Right lobe of liver (tissue), 6 donors: ENCODE data around the gene LENG9. TPM values are rescaled to one million over a fixed set of nuclear protein-coding genes. Genes with fewer than 3 reads are reported as not detected.
A peak's percentile ranks its signal among the peaks of the same experiment; 100 is the strongest.

Source experiments
- ATAC-seq, 4 donors: fragments of 200-7000 bp; cut with Tn5 transposase; one replicate each; pipeline ENCODE4 v1.9.1; 2020; ENCODE audit warnings: mild to moderate bottlenecking in 4 of 4, moderate library complexity in 4 of 4
- DNase-seq, 3 donors: peaks; one replicate each; pipeline ENCODE4 v3.0.0-alpha.2; 2020
- H3K27ac ChIP-seq, 3 donors: fragments of 200-600 bp; one replicate each; pipeline ENCODE4 v1.8.0; 2022
- H3K27me3 ChIP-seq, 2 donors: fragments of 200-600 bp; one replicate each; pipeline ENCODE4 v1.8.0; 2022
- H3K36me3 ChIP-seq, 4 donors: fragments of 200-600 bp; sonication (generic) in 1 of 4; one replicate each; pipeline versions ENCODE4 v1.5.1 to v1.8.0; 2017 to 2022; ENCODE audit warnings: control low read depth in 1 of 4
- H3K4me1 ChIP-seq, 4 donors: fragments of 200-600 bp; sonication (generic) in 1 of 4; one replicate each; pipeline versions ENCODE4 v1.5.1 to v1.8.0; 2017 to 2022; ENCODE audit warnings: control low read depth in 1 of 4
- H3K4me3 ChIP-seq, 3 donors: fragments of 200-600 bp; one replicate each; pipeline ENCODE4 v1.8.0; 2022
- H3K9me3 ChIP-seq, 4 donors: fragments of 200-600 bp; sonication (generic) in 1 of 4; one replicate each; pipeline versions ENCODE4 v1.5.1 to v1.8.0; 2017 to 2022; ENCODE audit warnings: control low read depth in 1 of 4
- CTCF ChIP-seq, 4 donors: fragments of 200-600 bp in 3 of 4; fragments of 450-650 bp in 1 of 4; IDR thresholded peaks; one replicate each; pipeline versions ENCODE4 v1.5.1 to v1.8.0; 2016 to 2022; ENCODE audit warnings: antibody characterized with exemption in 4 of 4, mild to moderate bottlenecking in 2 of 4
- POLR2A ChIP-seq: fragments of 450-650 bp; IDR thresholded peaks from one replicate; pipeline ENCODE4 v1.6.1; 2017; ENCODE audit warnings: antibody characterized with exemption, mild to moderate bottlenecking
- WGBS: methylation state at CpG from one replicate; pipeline ENCODE4 v1.1.6; 2018; ENCODE audit warnings: low coverage, low lambda C conversion rate; ENCODE audit not compliant: insufficient coverage; ENCODE audit errors: missing lambda C conversion rate; 5-methylcytosine and 5-hydroxymethylcytosine counted together
- intact Hi-C, 2 donors: fragments of 100-400 bp; cut with DNase I; formaldehyde crosslinking; loops; one replicate each; pipeline versions ENCODE4 v1.11.2 to v1.14.1; 2022
- total RNA-seq, 6 experiments: library from RNA; depleted of rRNA in 2 of 6; stranded (reverse); fragments of >200 nt in 2 of 6; fragmentation: NEBNext Ultra II Directional in 3 of 6; extraction: Animal tissue kit (Norgen Biotek cat#: 25700) in 3 of 6; gene quantifications; one replicate each; pipeline versions ENCODE4 v1.1.0 to v1.2.4, GENCODE V29; 2016 to 2023
- donor health status: DM: no; HTN: yes; CAD: no.
- donor health status: DM: no; HTN: no; CAD: no.
- donor health status: DM: no; HTN: no; CAD: no.
- donor health status: DM: no; HTN: yes; CAD: no.
- donor health status: DM: no; HTN: yes; CAD: no.

LENG9 gene
- total RNA-seq, 6 experiments from 2014 or later = 1.5 to 5.7 (median 3.3) TPM

DNA sequence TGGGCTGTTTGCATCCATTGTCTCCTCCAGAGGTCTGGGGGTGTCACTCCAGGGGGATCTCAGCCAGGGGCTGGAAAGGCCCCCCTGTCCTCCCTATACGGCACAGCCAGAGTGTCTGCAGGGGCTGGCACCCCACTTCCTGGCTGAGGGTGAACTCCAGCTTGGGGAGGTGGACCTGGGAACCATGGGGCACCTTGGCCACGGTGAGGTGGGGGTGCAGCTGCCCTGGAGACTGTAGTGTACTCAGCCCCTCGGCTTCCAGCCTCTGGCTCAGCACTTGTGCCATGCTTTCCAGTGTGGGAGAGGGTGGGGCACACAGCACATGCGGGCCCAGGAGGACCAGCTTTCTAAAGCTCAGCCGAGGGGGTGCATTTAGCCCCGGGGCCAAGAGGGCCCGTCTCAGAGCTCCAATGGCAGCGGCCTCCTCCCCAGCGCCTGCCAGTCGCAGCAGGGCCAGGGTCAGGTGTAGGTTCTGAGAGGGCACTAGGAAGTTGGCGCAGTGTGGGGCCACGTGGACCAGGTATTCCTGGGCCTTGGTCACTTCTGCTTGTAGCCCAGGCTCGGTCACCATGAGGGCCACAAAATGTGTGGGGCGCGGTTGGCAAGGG is 1.4 kb downstream of the LENG9 start:
- ATAC-seq = no peak
- intact Hi-C loops = no loop called here
- DNase-seq = peak in 1 of 3 donors; percentile 63
- no peaks in the 10 kb centered on the region for H3K9me3 ChIP-seq
- 20% methylated on average over 1 of the region's 15 CpGs for WGBS
- H3K36me3 ChIP-seq = peaks cover 16 to 49% (median 28%) of the 10 kb centered on the region in 4 donors
- peak overlapping the region; percentile 42 to 72 (median 66) for H3K4me3 ChIP-seq
- TF ChIP-seq CTCF (IDR thresholded peaks at IDR 0.05) (no peak), POLR2A (no peak)
- no peaks in the 10 kb centered on the region for H3K27me3 ChIP-seq
- peak overlapping the region in 2 of 3 donors; percentile 91 to 95 for H3K27ac ChIP-seq
- peaks cover 0 to 12% (median 5%) of the 10 kb centered on the region in 4 donors for H3K4me1 ChIP-seq

- Histone ChIP-seq H3K9me3 (no peaks in the 10 kb centered on the region), H3K27me3 (no peaks in the 10 kb centered on the region), H3K4me3 (no peak overlapping the region), H3K27ac (no peak overlapping the region), H3K4me1 (peaks cover 0 to 12% (median 5%) of the 10 kb centered on the region in 4 donors), H3K36me3 (peaks cover 16 to 54% (median 31%) of the 10 kb centered on the region in 4 donors)
- TF ChIP-seq POLR2A (no peak), CTCF (IDR thresholded peaks at IDR 0.05) (no peak)
- ATAC-seq (no peak), DNase-seq (no peak)
- WGBS = 63% methylated on average over 3 of the region's 3 CpGs
- intact Hi-C loops = no loop called here
These were observed 2.0 kb downstream of the LENG9 start for GRCh38 chr19:54461613-54462012.

DNA sequence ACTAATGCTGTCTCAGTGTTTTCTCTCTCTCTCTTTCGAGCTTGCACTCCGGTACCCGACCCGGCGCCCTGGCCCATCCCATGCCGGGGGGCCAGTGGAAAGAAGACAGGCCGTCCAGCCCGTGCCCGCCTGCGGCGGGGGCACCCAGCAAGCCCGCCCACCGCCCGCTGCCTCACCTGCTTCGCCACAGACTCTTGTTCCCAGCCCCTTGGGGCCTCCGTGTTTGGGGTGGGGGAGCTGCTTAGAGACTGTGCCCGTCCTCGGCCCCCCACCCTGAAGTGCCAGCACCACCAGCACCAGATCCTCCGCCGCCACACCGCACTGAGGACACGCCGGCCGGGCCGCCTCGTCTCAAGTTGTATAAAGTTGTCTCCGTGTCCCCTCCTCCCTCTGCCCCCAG is 2.4 kb downstream of the LENG9 start:
- no peak overlapping the region for H3K27ac ChIP-seq
- no peaks in the 10 kb centered on the region for H3K9me3 ChIP-seq
- TF ChIP-seq POLR2A (no peak), CTCF (IDR thresholded peaks at IDR 0.05) (no peak)
- peaks cover 19 to 59% (median 33%) of the 10 kb centered on the region in 4 donors for H3K36me3 ChIP-seq
- H3K4me1 ChIP-seq = peaks cover 0 to 12% (median 5%) of the 10 kb centered on the region in 4 donors
- intact Hi-C loops = no loop called here
- 71% methylated on average over 9 of the region's 27 CpGs for WGBS
- H3K27me3 ChIP-seq = no peaks in the 10 kb centered on the region
- DNase-seq (no peak), ATAC-seq (no peak)
- no peak overlapping the region for H3K4me3 ChIP-seq

- peaks cover 0 to 12% (median 5%) of the 10 kb centered on the region in 4 donors for H3K4me1 ChIP-seq
- intact Hi-C loops = no loop called here
- no peaks in the 10 kb centered on the region for H3K9me3 ChIP-seq
- no peak for TF ChIP-seq POLR2A
- no peak for TF ChIP-seq CTCF (IDR thresholded peaks at IDR 0.05)
- DNase-seq = no peak
- no peak overlapping the region for H3K27ac ChIP-seq
- H3K36me3 ChIP-seq = peaks cover 20 to 66% (median 39%) of the 10 kb centered on the region in 4 donors
- no peaks in the 10 kb centered on the region for H3K27me3 ChIP-seq
- no peak overlapping the region for H3K4me3 ChIP-seq
- no peak for ATAC-seq
- 70% methylated on average over 8 of the region's 39 CpGs for WGBS
These were observed 3.2 kb downstream of the LENG9 start for GRCh38 chr19:54460230-54461005.
